Kidney epithelial cell (primary cell): ENCODE results near the gene FYN. TPM values are rescaled to one million over a fixed set of nuclear protein-coding genes. Genes with fewer than 3 reads are reported as not detected.

Experiments used
- DNase-seq: peaks from one replicate; pipeline ENCODE4 v3.0.0-alpha.2; 2010; ENCODE audit warnings: low read depth
- H3K27me3 ChIP-seq: 2 replicates; pipeline ENCODE4 v1.6.0; 2011; ENCODE audit warnings: low read length; ENCODE audit not compliant: control insufficient read depth, insufficient read depth
- H3K36me3 ChIP-seq: 2 replicates; pipeline ENCODE4 v1.5.1; 2011; ENCODE audit warnings: low read length; ENCODE audit not compliant: control insufficient read depth, insufficient read depth
- H3K4me3 ChIP-seq: 2 replicates; pipeline ENCODE4 v1.5.1; 2011; ENCODE audit warnings: low read depth, mild to moderate bottlenecking, control low read depth, low read length
- total RNA-seq: library from RNA; depleted of rRNA; stranded (reverse); fragments of >200 nt; gene quantifications from 2 replicates; pipeline ENCODE4 v1.2.3, GENCODE V29; 2015
- TF ChIP-seq, protein P1 (sequence below): IDR thresholded peaks from 2 replicates; pipeline ENCODE4 v1.5.1; 2011; ENCODE audit warnings: mild to moderate bottlenecking, moderate library complexity, low read length, control low read depth, inconsistent platforms; ENCODE audit not compliant: insufficient read depth, poor library complexity, severe bottlenecking

The FYN gene
- total RNA-seq, 1 donor from 2014 or later, result 133 TPM

DNA sequence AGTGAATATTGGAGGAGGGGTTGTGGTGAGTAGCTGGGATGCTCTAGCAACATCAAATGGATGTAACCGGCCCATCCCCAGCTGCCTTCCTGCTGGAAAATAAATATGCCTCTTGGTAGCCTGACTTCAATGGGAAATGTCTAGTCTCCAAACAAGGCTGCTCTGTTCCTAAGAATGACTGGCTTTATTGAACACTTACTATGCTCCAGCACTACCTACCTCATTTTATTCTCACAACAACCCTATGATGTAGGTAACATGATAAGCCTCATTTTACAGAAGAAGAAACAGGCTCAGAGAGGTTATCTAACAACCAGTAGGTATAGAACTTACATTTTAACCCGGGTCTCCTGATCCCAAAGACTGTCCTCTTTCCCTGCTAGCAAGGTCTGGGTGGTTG lies 93.6 kb downstream of the FYN start:
- Histone ChIP-seq H3K4me3 (no peak overlapping the region), H3K36me3 (no peaks in the 10 kb centered on the region), H3K27me3 (no peaks in the 10 kb centered on the region)
- TF ChIP-seq, protein P1, sequence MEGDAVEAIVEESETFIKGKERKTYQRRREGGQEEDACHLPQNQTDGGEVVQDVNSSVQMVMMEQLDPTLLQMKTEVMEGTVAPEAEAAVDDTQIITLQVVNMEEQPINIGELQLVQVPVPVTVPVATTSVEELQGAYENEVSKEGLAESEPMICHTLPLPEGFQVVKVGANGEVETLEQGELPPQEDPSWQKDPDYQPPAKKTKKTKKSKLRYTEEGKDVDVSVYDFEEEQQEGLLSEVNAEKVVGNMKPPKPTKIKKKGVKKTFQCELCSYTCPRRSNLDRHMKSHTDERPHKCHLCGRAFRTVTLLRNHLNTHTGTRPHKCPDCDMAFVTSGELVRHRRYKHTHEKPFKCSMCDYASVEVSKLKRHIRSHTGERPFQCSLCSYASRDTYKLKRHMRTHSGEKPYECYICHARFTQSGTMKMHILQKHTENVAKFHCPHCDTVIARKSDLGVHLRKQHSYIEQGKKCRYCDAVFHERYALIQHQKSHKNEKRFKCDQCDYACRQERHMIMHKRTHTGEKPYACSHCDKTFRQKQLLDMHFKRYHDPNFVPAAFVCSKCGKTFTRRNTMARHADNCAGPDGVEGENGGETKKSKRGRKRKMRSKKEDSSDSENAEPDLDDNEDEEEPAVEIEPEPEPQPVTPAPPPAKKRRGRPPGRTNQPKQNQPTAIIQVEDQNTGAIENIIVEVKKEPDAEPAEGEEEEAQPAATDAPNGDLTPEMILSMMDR, result no peak
- no peak for DNase-seq

DNA sequence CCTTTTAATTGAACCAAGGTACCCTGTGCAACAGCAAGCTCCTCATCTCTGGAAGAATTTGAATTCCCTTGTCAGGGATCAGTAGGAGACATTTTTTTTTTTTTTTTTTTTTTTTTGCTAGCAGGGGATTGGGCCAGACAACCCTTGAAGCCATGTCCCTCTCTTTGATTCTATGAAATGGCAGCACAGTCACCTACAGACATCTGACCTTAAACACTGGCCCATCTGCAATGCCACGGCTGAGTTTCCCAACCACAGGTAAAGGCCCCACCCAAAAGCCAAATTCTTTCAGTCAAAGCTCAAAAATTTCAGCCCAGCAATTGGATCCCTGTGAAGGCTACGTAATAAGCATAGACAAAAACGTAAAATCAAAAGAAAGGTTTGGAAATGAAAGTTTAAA lies 94.2 kb downstream of the FYN start:
- no peaks in the 10 kb centered on the region for H3K36me3 ChIP-seq
- TF ChIP-seq, protein P1, result no peak
- H3K27me3 ChIP-seq, result no peaks in the 10 kb centered on the region
- no peak overlapping the region for H3K4me3 ChIP-seq
- no peak for DNase-seq

DNA sequence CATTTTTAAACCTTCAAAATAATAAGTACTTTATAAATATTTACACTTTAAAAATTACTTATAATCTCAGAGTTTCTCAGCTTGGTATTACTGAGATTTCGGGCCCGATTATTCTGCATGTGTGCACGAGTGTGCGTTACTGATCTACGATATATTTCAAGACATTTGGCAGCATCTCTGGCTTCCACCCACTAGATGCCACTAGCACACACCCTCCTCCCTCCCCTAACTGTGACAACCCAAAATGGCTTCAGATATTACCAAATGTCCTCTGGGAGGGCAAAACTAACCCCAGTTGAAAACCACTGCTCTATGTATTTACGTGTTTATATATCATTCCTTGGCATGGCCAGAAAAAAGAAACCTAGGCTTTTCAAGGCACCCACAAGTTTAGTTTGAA lies 95.9 kb downstream of the FYN start:
- Histone ChIP-seq H3K27me3 (no peaks in the 10 kb centered on the region), H3K36me3 (no peaks in the 10 kb centered on the region), H3K4me3 (no peak overlapping the region)
- TF ChIP-seq, protein P1, result no peak
- no peak for DNase-seq

DNA sequence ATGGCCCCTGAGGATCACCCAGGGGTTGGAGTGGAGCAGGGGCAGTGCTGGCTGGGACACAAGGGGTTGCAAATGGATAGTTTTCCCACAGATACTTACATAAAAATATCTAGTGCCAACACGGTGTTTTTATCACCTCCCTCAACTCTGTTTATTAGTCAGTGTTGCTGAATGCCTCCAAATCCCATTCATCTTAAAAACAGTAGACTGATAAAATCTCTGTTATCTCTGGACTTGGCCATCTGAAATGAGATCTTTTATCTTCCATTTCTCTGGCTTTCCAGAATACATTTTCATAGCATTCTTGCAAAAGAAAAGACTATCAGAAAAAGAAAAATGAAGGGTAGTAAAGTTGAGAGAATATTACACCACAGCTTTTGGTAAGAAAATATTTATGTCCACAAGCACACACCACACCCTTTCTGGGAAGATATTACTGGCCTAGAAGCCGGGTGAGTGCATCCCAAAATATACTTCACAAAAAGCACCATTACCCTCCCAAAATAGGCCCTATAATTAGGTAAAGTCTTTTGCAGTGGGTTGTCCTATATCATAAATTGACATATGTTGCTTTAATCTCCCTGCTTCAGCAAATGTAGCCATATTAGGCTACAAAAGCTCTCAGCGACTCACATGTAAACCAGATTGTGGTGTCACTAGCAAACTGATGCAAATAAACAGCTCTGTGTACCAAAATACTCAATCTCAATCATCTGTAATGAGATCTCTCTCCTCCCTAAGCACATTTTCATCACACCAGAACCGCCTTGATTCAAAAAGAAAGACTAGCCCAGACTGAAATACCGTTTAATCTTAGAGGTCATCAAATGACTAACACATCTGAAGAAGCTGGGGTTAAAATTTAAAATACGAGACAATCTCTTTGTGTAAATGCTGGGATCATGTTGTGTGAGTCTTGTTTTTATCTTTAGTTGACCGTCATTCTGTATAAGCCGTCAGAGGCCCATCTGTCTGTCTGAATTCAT lies 96.7 kb downstream of the FYN start:
- TF ChIP-seq, protein P1, result no peak
- Histone ChIP-seq H3K36me3 (no peaks in the 10 kb centered on the region), H3K27me3 (no peaks in the 10 kb centered on the region), H3K4me3 (no peak overlapping the region)
- no peak for DNase-seq

DNA sequence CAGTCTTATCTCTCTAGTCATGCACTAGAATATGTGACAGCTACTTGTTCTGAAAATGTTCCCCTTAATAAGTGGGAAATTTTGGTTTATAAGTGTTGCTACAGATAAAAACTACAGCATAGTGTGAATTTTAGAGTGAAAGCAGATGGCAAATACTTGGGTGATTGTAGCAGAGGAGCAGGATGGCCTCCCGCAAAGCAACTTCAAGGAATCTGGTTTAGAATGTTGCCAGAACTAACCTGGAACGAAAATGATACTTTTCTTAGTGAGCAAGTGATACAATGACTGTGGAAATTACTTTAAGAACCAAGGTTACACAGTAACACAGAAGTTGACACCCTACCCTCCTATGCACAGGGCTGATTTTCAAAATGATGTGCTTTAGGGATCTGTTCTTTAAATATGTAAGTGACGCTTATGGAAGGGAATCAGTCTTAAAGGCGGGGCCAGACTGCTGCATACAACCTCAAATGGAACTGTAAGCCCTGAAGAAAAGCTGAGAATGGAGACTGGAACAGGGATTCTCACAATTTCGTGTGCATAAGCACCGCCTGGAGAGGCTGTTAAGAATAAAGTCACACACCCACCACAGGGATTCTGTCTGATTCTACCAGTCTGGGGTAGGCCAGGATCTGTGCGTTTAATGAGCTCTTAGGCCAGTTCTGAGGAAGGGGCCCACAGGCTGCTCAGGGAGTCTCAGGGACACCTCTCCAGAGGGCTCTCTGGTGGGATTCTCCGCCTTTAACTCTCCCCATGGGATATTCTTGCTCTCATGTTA lies 97.9 kb downstream of the FYN start:
- TF ChIP-seq, protein P1, result no peak
- no peak for DNase-seq
- H3K4me3 ChIP-seq, result no peak overlapping the region
- H3K27me3 ChIP-seq, result no peaks in the 10 kb centered on the region
- no peaks in the 10 kb centered on the region for H3K36me3 ChIP-seq
